Umbilical cord (tissue), 2 donors: Measurements from ENCODE around the gene QTRT2. TPM values are rescaled to one million over a fixed set of nuclear protein-coding genes. Genes with fewer than 3 reads are reported as not detected.

Experiments
- DNase-seq: peaks from one replicate; pipeline ENCODE4 v3.0.0-alpha.2; 2015; ENCODE audit warnings: low spot score
- total RNA-seq: library from RNA; depleted of rRNA; stranded (reverse); fragments of >200 nt; gene quantifications from one replicate; pipeline ENCODE4 v1.2.3, GENCODE V29; 2014; ENCODE audit warnings: low replicate concordance; ENCODE audit not compliant: insufficient read depth

QTRT2 gene
- total RNA-seq, 1 donor from 2014 or later, result 15.6 TPM

- DNase-seq, result peak; percentile 8
These were observed 65.6 kb downstream of the QTRT2 start for GRCh38 chr3:114122027-114122709.

GRCh38 chr3:114126461-114126860, 69.9 kb downstream of the QTRT2 start:
- DNase-seq, result no peak

- DNase-seq, result no peak
These were observed 71.0 kb downstream of the QTRT2 start for GRCh38 chr3:114127517-114127916.

GRCh38 chr3:114128231-114128630, 71.7 kb downstream of the QTRT2 start:
- DNase-seq, result no peak

GRCh38 chr3:114128826-114129225, 72.3 kb downstream of the QTRT2 start:
- no peak for DNase-seq

- DNase-seq, result no peak
These were observed 76.0 kb downstream of the QTRT2 start for GRCh38 chr3:114132500-114132899.

GRCh38 chr3:114133947-114134346, 77.4 kb downstream of the QTRT2 start:
- DNase-seq, result no peak

Other genes with a start within 250 kb of the QTRT2 start
- 8.2 TPM for gene GRAMD1C, start 217.9 kb upstream of the QTRT2 start, total RNA-seq
- gene ZDHHC23, start 108.7 kb upstream of the QTRT2 start, total RNA-seq, result 3.1 TPM
- gene CCDC191, start 211 bp upstream of the QTRT2 start, total RNA-seq, result 3.4 TPM
- 0.72 TPM for gene DRD3, start 122.3 kb downstream of the QTRT2 start, total RNA-seq
- gene ZNF80, start 180.8 kb downstream of the QTRT2 start, total RNA-seq, result 2.4 TPM
- gene TIGIT, start 237.3 kb downstream of the QTRT2 start, total RNA-seq, result 5.5 TPM